Measurements from ENCODE around the gene CNIH3. TPM values are rescaled to one million over a fixed set of nuclear protein-coding genes. Genes with fewer than 3 reads are reported as not detected.

Gene CNIH3
- total RNA-seq, 2 experiments from 2014 or later: 1.6 to 2.2 TPM

- POLR2A ChIA-PET: no interaction called here
These were observed 127.6 kb downstream of the CNIH3 start for GRCh38 chr1:224743608-224744164.

GRCh38 chr1:224744521-224744920 lies 128.4 kb downstream of the CNIH3 start:
- no peak for ATAC-seq (ENCODE audit: low read depth)
- POLR2A ChIA-PET: no interaction called here

More at GRCh38 chr1:224743608-224744164, 127.6 kb downstream of the CNIH3 start:
- H3K4me1 Mint-ChIP-seq: peaks cover 28% of the 10 kb centered on the region
- no peak for ATAC-seq (ENCODE audit: low read depth)
- no peak overlapping the region for H3K4me3 Mint-ChIP-seq
- peaks cover 4% of the 10 kb centered on the region for H3K9me3 Mint-ChIP-seq
- peaks cover 4% of the 10 kb centered on the region for H3K36me3 Mint-ChIP-seq
- DNase-seq: no peak
- H3K27me3 Mint-ChIP-seq: peaks cover 6% of the 10 kb centered on the region
- no peak overlapping the region for H3K27ac Mint-ChIP-seq

DNA sequence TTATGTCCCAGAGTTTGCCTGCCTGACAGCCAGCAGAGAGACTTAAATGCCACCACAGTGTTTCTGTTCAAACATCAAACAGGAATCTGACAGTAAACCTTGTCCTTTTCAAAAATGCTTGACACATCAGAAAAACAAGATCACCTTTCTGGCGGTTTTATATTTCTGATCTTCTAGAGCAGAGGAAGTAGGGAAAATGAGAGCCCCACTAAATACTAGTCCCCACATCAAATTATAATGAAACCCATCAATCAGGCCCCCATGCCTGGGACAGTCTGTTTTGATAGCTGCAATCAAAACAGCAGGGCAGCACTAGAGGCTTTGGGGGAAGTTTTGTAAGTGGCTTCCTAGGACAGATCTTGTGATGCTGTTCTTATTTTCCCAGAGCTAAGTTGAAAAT lies 129.3 kb downstream of the CNIH3 start:
- Mint-ChIP-seq H3K36me3 (peaks cover 4% of the 10 kb centered on the region), H3K4me1 (peaks cover 26% of the 10 kb centered on the region), H3K4me3 (no peak overlapping the region), H3K27ac (no peak overlapping the region), H3K27me3 (peaks cover 6% of the 10 kb centered on the region), H3K9me3 (peaks cover 6% of the 10 kb centered on the region)
- no peak for ATAC-seq (ENCODE audit: low read depth)
- DNase-seq: no peak
- POLR2A ChIA-PET: no interaction called here

More at GRCh38 chr1:224744521-224744920, 128.4 kb downstream of the CNIH3 start:
- Mint-ChIP-seq H3K4me1 (peaks cover 26% of the 10 kb centered on the region), H3K9me3 (peaks cover 6% of the 10 kb centered on the region), H3K27me3 (peaks cover 6% of the 10 kb centered on the region), H3K36me3 (peaks cover 4% of the 10 kb centered on the region), H3K4me3 (no peak overlapping the region), H3K27ac (no peak overlapping the region)
- no peak for DNase-seq

GRCh38 chr1:224745924-224746323 lies 129.8 kb downstream of the CNIH3 start:
- no peak for DNase-seq
- Mint-ChIP-seq H3K9me3 (peaks cover 6% of the 10 kb centered on the region), H3K27ac (no peak overlapping the region), H3K36me3 (peaks cover 5% of the 10 kb centered on the region), H3K27me3 (peaks cover 6% of the 10 kb centered on the region), H3K4me1 (peaks cover 28% of the 10 kb centered on the region), H3K4me3 (no peak overlapping the region)
- POLR2A ChIA-PET: no interaction called here
- ATAC-seq (ENCODE audit: low read depth): peak; percentile 30

GRCh38 chr1:224747578-224747977 lies 131.5 kb downstream of the CNIH3 start:
- peaks cover 36% of the 10 kb centered on the region for H3K4me1 Mint-ChIP-seq
- H3K4me3 Mint-ChIP-seq: no peak overlapping the region
- ATAC-seq (ENCODE audit: low read depth) (peak; percentile 30), DNase-seq (no peak)
- peaks cover 5% of the 10 kb centered on the region for H3K36me3 Mint-ChIP-seq
- peaks cover 6% of the 10 kb centered on the region for H3K9me3 Mint-ChIP-seq
- POLR2A ChIA-PET: no interaction called here
- H3K27me3 Mint-ChIP-seq: peaks cover 6% of the 10 kb centered on the region
- H3K27ac Mint-ChIP-seq: no peak overlapping the region

DNA sequence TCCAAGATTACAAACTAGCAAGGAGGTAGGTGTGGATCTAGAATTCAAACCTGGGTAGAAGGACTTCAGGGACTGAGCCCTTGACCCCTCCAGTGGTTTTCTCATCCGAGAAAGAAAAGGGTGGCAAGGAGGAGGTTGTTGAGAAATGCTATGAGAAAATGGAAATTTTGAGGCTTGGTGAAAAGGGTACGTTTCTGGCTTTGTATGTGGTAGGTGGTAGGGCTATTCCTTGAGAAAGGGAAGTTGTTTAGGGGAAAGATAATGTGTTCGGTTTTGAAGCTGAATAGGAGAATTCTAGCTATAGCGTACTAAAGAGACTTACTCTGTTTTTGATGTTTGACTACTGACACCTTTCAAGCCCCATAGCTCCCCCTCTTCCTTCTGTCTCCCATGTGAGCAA lies 133.8 kb downstream of the CNIH3 start:
- H3K4me1 Mint-ChIP-seq: peaks cover 40% of the 10 kb centered on the region
- no peak for ATAC-seq (ENCODE audit: low read depth)
- H3K9me3 Mint-ChIP-seq: peaks cover 6% of the 10 kb centered on the region
- peaks cover 5% of the 10 kb centered on the region for H3K36me3 Mint-ChIP-seq
- H3K27me3 Mint-ChIP-seq: peaks cover 3% of the 10 kb centered on the region
- no peak overlapping the region for H3K4me3 Mint-ChIP-seq
- POLR2A ChIA-PET: no interaction called here
- no peak overlapping the region for H3K27ac Mint-ChIP-seq
- no peak for DNase-seq

DNA sequence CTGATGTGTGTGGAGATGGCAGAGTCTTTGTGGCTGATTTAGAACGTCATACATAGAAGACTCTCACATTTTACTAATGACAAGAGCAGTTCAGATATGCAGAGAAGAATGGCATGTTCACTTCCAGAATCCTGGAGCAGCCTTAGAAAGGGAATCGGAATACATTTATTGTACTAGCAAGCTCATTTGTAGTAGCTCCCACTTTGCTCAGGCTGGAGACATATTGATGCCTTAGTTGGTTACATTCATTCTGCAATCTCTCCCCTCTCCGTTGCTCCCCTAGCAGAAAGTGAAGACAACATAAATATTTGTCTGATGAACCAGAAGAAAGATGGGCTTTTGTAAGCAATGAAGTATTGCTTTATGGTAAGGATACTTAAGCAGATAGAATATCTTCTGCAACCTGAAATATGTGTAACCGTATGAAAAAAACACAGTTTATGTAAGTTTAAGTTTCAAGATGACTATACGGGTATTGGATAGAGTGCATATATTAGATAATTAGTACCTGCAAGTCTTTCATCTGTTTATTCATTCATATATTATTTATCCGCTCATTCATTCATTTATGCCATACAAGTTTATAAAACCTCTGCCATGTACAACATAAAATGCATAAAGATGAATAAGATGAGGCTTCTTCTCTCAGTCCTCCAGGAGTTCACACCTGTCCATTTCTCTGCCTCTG lies 135.7 kb downstream of the CNIH3 start:
- Mint-ChIP-seq H3K36me3 (peaks cover 4% of the 10 kb centered on the region), H3K4me1 (peaks cover 24% of the 10 kb centered on the region), H3K4me3 (no peak overlapping the region), H3K9me3 (peaks cover 5% of the 10 kb centered on the region), H3K27me3 (no peaks in the 10 kb centered on the region), H3K27ac (no peak overlapping the region)
- POLR2A ChIA-PET: no interaction called here
- ATAC-seq (ENCODE audit: low read depth): no peak
- DNase-seq: no peak

- no peak overlapping the region for H3K4me3 Mint-ChIP-seq
- peaks cover 18% of the 10 kb centered on the region for H3K4me1 Mint-ChIP-seq
- peaks cover 2% of the 10 kb centered on the region for H3K36me3 Mint-ChIP-seq
- DNase-seq: no peak
- no peak for ATAC-seq (ENCODE audit: low read depth)
- no peaks in the 10 kb centered on the region for H3K27me3 Mint-ChIP-seq
- H3K27ac Mint-ChIP-seq: no peak overlapping the region
- peaks cover 3% of the 10 kb centered on the region for H3K9me3 Mint-ChIP-seq
- POLR2A ChIA-PET: no interaction called here
These were observed 137.4 kb downstream of the CNIH3 start for GRCh38 chr1:224753491-224753890.

DNA sequence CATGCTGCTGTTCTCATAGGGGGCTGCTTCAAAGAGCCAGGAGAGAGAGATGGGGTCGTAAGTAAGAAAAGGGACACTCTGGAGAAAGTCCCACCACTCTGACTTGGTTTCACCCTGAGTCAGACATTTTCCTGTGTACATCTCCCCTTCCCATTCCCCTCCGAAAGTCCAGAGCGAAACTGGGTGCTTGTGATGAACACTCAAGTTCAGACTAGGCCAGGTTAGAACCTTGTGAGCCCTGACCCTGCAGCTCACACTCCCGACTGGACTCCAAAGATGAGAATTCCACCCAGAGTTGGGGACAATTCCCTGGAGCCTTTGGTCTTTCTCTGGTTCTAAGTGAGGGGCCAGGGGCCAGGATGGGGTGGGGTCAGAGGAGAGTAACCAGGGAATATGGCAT lies 139.5 kb downstream of the CNIH3 start:
- H3K4me3 Mint-ChIP-seq: no peak overlapping the region
- peaks cover 4% of the 10 kb centered on the region for H3K36me3 Mint-ChIP-seq

GRCh38 chr1:224757508-224757907 lies 141.4 kb downstream of the CNIH3 start:
- H3K4me3 Mint-ChIP-seq: no peak overlapping the region
- POLR2A ChIA-PET: no interaction called here
- H3K27ac Mint-ChIP-seq: no peak overlapping the region
- peaks cover 4% of the 10 kb centered on the region for H3K4me1 Mint-ChIP-seq
- H3K9me3 Mint-ChIP-seq: peaks cover 7% of the 10 kb centered on the region
- ATAC-seq (ENCODE audit: low read depth) (no peak), DNase-seq (no peak)
- H3K36me3 Mint-ChIP-seq: peaks cover 4% of the 10 kb centered on the region
- H3K27me3 Mint-ChIP-seq: no peaks in the 10 kb centered on the region

More for the DNA sequence above, 139.5 kb downstream of the CNIH3 start:
- H3K4me1 Mint-ChIP-seq: peaks cover 12% of the 10 kb centered on the region
- DNase-seq (no peak), ATAC-seq (ENCODE audit: low read depth) (no peak)
- H3K9me3 Mint-ChIP-seq: peaks cover 7% of the 10 kb centered on the region
- no peak overlapping the region for H3K27ac Mint-ChIP-seq
- no peaks in the 10 kb centered on the region for H3K27me3 Mint-ChIP-seq
- POLR2A ChIA-PET: no interaction called here

GRCh38 chr1:224759135-224759534 lies 143.0 kb downstream of the CNIH3 start:
- no peak for DNase-seq
- Mint-ChIP-seq H3K27me3 (no peaks in the 10 kb centered on the region), H3K4me1 (no peaks in the 10 kb centered on the region), H3K9me3 (peaks cover 7% of the 10 kb centered on the region), H3K4me3 (no peak overlapping the region), H3K36me3 (peaks cover 4% of the 10 kb centered on the region), H3K27ac (no peak overlapping the region)
- no peak for ATAC-seq (ENCODE audit: low read depth)
- POLR2A ChIA-PET: no interaction called here

GRCh38 chr1:224759681-224760091 lies 143.6 kb downstream of the CNIH3 start:
- Mint-ChIP-seq H3K36me3 (peaks cover 4% of the 10 kb centered on the region), H3K27ac (no peak overlapping the region), H3K9me3 (peaks cover 7% of the 10 kb centered on the region), H3K4me1 (no peaks in the 10 kb centered on the region), H3K4me3 (no peak overlapping the region), H3K27me3 (no peaks in the 10 kb centered on the region)
- DNase-seq (no peak), ATAC-seq (ENCODE audit: low read depth) (no peak)
- POLR2A ChIA-PET: no interaction called here

- DNase-seq: no peak
- no peaks in the 10 kb centered on the region for H3K27me3 Mint-ChIP-seq
- no peak overlapping the region for H3K27ac Mint-ChIP-seq
- ATAC-seq (ENCODE audit: low read depth): no peak
- POLR2A ChIA-PET: no interaction called here
- H3K4me3 Mint-ChIP-seq: no peak overlapping the region
- H3K36me3 Mint-ChIP-seq: peaks cover 4% of the 10 kb centered on the region
- no peaks in the 10 kb centered on the region for H3K4me1 Mint-ChIP-seq
- peaks cover 7% of the 10 kb centered on the region for H3K9me3 Mint-ChIP-seq
These were observed 144.0 kb downstream of the CNIH3 start for GRCh38 chr1:224760163-224760562.

DNA sequence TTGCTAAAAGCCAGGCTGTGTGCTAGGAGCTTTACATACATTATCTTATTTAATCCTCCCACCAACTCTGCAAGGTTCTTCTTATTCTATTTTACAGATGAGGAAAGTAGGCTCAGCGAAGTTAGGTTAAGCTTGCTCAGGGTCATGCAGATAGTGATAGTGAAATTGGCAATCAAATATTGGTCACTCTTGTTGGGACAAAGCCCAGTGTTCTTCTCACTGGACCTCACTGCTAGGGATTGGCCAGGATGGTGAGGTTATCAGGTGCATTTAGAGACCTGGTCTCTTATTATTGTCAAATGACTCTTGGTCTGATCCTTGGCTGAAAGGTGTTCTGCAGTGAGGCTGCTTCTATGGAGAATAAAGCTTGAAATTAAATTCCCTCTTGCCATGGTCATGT lies 145.1 kb downstream of the CNIH3 start:
- POLR2A ChIA-PET: no interaction called here
- Mint-ChIP-seq H3K4me3 (no peak overlapping the region), H3K27me3 (no peaks in the 10 kb centered on the region), H3K27ac (no peak overlapping the region), H3K36me3 (peaks cover 4% of the 10 kb centered on the region), H3K9me3 (peaks cover 7% of the 10 kb centered on the region), H3K4me1 (no peaks in the 10 kb centered on the region)
- ATAC-seq (ENCODE audit: low read depth) (no peak), DNase-seq (no peak)

Data from activated naive CD8-positive, alpha-beta T cell treated with anti-CD3 and anti-CD28 coated beads, Interleukin-2, amount 10 ng/mL, durations not matched to agents 7 days and 5 days (primary cell).